GM23338 (cell line): ENCODE data around the gene TBX18. TPM values are rescaled to one million over a fixed set of nuclear protein-coding genes. Genes with fewer than 3 reads are reported as not detected.

Experiments
- ATAC-seq: fragments of 200-7000 bp; cut with Tn5 transposase; 3 replicates; pipeline ENCODE4 v1.9.1; 2020
- DNase-seq: peaks from one replicate; pipeline ENCODE4 v3.0.0-alpha.2; 2015; ENCODE audit warnings: low spot score
- H2AFZ ChIP-seq: fragments of 200-600 bp; sonication (generic); 2 replicates; pipeline ENCODE4 v1.8.0; 2016; ENCODE audit warnings: antibody characterized with exemption, mild to moderate bottlenecking, moderate library complexity
- H3F3A ChIP-seq: fragments of 200-600 bp; sonication (generic); replicated peaks from 2 replicates; pipeline ENCODE4 v1.8.0; 2017; ENCODE audit warnings: antibody characterized with exemption, mixed run types, low read depth
- H3K27ac ChIP-seq: fragments of 200-600 bp; sonication (generic); 2 replicates; pipeline ENCODE4 v1.6.1; 2016; ENCODE audit warnings: low read depth
- H3K27me3 ChIP-seq: fragments of 200-600 bp; sonication (generic); 2 replicates; pipeline ENCODE4 v1.8.0; 2016; ENCODE audit warnings: mild to moderate bottlenecking, mixed run types, moderate library complexity; ENCODE audit not compliant: insufficient read depth
- H3K36me3 ChIP-seq: fragments of 200-600 bp; sonication (generic); 2 replicates; pipeline ENCODE4 v1.8.0; 2016; ENCODE audit warnings: mild to moderate bottlenecking; ENCODE audit not compliant: insufficient read depth
- H3K4me1 ChIP-seq: fragments of 200-600 bp; sonication (generic); 2 replicates; pipeline ENCODE4 v1.8.0; 2016; ENCODE audit warnings: mild to moderate bottlenecking, moderate library complexity; ENCODE audit not compliant: insufficient read depth
- H3K4me2 ChIP-seq: fragments of 200-600 bp; sonication (generic); 2 replicates; pipeline ENCODE4 v1.7.1; 2017; ENCODE audit warnings: mixed run types
- H3K4me3 ChIP-seq: fragments of 200-600 bp; sonication (generic); 2 replicates; pipeline ENCODE4 v1.6.1; 2016; ENCODE audit warnings: mixed run types
- H3K79me2 ChIP-seq: fragments of 200-600 bp; sonication (generic); replicated peaks from 2 replicates; pipeline ENCODE4 v1.8.0; 2017; ENCODE audit warnings: mild to moderate bottlenecking; ENCODE audit not compliant: insufficient read depth
- H3K9me2 ChIP-seq: fragments of 200-600 bp; sonication (generic); 2 replicates; pipeline ENCODE4 v1.8.0; 2017; ENCODE audit not compliant: insufficient read depth
- H4K20me1 ChIP-seq: fragments of 200-600 bp; sonication (generic); replicated peaks from 2 replicates; pipeline ENCODE4 v1.8.0; 2017; ENCODE audit warnings: mild to moderate bottlenecking; ENCODE audit not compliant: insufficient read depth
- H3K27ac Mint-ChIP-seq: 2 replicates; pipeline ENCODE4 v1.8.0; 2020; ENCODE audit warnings: inconsistent platforms, mild to moderate bottlenecking, moderate library complexity, mixed read lengths
- H3K27me3 Mint-ChIP-seq: 3 replicates; pipeline ENCODE4 v1.8.0; 2022; ENCODE audit warnings: low read depth, mild to moderate bottlenecking, moderate library complexity, mixed read lengths, inconsistent platforms; ENCODE audit not compliant: insufficient read depth, poor library complexity
- H3K36me3 Mint-ChIP-seq: 3 replicates; pipeline ENCODE4 v1.8.0; 2021; ENCODE audit warnings: low read depth, mild to moderate bottlenecking, inconsistent platforms, moderate library complexity, mixed read lengths
- H3K4me1 Mint-ChIP-seq: 3 replicates; pipeline ENCODE4 v1.8.0; 2020; ENCODE audit warnings: mild to moderate bottlenecking, inconsistent platforms, mixed read lengths
- H3K4me3 Mint-ChIP-seq: 3 replicates; pipeline ENCODE4 v1.8.0; 2021; ENCODE audit warnings: moderate library complexity, mild to moderate bottlenecking, inconsistent platforms, mixed read lengths
- H3K9me3 Mint-ChIP-seq: 3 replicates; pipeline ENCODE4 v1.8.0; 2020; ENCODE audit warnings: moderate library complexity, mild to moderate bottlenecking, inconsistent platforms, mixed read lengths
- CREB1 ChIP-seq: fragments of 250-450 bp; sonication (Bioruptor Pico); IDR thresholded peaks from 2 replicates; pipeline ENCODE4 v1.5.0; 2020; ENCODE audit warnings: low read depth, mild to moderate bottlenecking, moderate library complexity
- CTCF ChIP-seq, 2 experiments: fragments of 200-600 bp in 1 of 2; sonication (generic) in 1 of 2; conservative IDR thresholded peaks; 2 replicates each; pipeline versions ENCODE4 v1.5.1 to v1.6.1; 2016 to 2017; ENCODE audit warnings: antibody characterized with exemption in 2 of 2, low read depth in 2 of 2, mild to moderate bottlenecking in 2 of 2, moderate library complexity in 1 of 2
- ETS1 ChIP-seq: IDR thresholded peaks from 2 replicates; pipeline ENCODE4 v1.6.1; 2016; ENCODE audit warnings: antibody characterized with exemption
- EZH2 ChIP-seq: fragments of 200-600 bp; sonication (generic); IDR thresholded peaks from one replicate; pipeline ENCODE4 v1.8.0; 2017; ENCODE audit warnings: antibody characterized with exemption, mild to moderate bottlenecking, low read depth; ENCODE audit not compliant: unreplicated experiment
- EZH2phosphoT487 ChIP-seq: fragments of 200-600 bp; sonication (generic); IDR thresholded peaks from one replicate; pipeline ENCODE4 v1.8.1; 2018; ENCODE audit warnings: antibody characterized with exemption; ENCODE audit not compliant: unreplicated experiment
- JUNB ChIP-seq: IDR thresholded peaks from one replicate; pipeline ENCODE4 v1.6.1; 2016; ENCODE audit warnings: antibody characterized with exemption; ENCODE audit not compliant: unreplicated experiment
- NANOG ChIP-seq: IDR thresholded peaks from 2 replicates; pipeline ENCODE4 v1.6.1; 2016; ENCODE audit warnings: antibody characterized with exemption, borderline replicate concordance
- POLR2AphosphoS5 ChIP-seq: IDR thresholded peaks from 2 replicates; pipeline ENCODE4 v1.6.1; 2016; ENCODE audit warnings: antibody characterized with exemption, low read depth
- STAT1 ChIP-seq: IDR thresholded peaks from one replicate; pipeline ENCODE4 v1.6.1; 2016; ENCODE audit warnings: antibody characterized with exemption; ENCODE audit not compliant: unreplicated experiment
- ZNF114 ChIP-seq: fragments of 250-450 bp; sonication (Bioruptor Pico); IDR thresholded peaks from 2 replicates; pipeline ENCODE4 v1.5.0; 2020; ENCODE audit warnings: mild to moderate bottlenecking, moderate library complexity
- ZNF462 ChIP-seq: fragments of 250-450 bp; sonication (Bioruptor Pico); IDR thresholded peaks from 2 replicates; pipeline ENCODE4 v1.5.0; 2020; ENCODE audit warnings: mild to moderate bottlenecking, moderate library complexity
- polyA plus RNA-seq: library from polyadenylated mRNA; unstranded; fragments of >200 nt; fragmentation: Nextera tagmentation; extraction: Ambion mirVana; gene quantifications from 2 replicates; pipeline ENCODE4 v1.2.1, GENCODE V29; 2016
- total RNA-seq: library from RNA; depleted of rRNA; stranded (reverse); fragments of >200 nt; shearing (Covaris generic); gene quantifications from 2 replicates; pipeline ENCODE4 v1.2.3, GENCODE V29; 2014

TBX18 gene
- total and polyA plus RNA-seq, 2 experiments from 2014 or later: 0.03 TPM; not detected in 1

GRCh38 chr6:84665401-84665800 is 99.0 kb downstream of the TBX18 start:
- Histone ChIP-seq H3K36me3 (no peaks in the 10 kb centered on the region), H3F3A (no peaks in the 10 kb centered on the region), H3K79me2 (no peaks in the 10 kb centered on the region), H3K4me1 (no peaks in the 10 kb centered on the region), H2AFZ (no peak overlapping the region; the same call in 1 of the 2 replicates), H3K27ac (no peak overlapping the region), H3K4me3 (no peak overlapping the region), H3K9me2 (no peaks in the 10 kb centered on the region), H3K4me2 (no peak overlapping the region), H3K27me3 (no peaks in the 10 kb centered on the region), H4K20me1 (no peaks in the 10 kb centered on the region)
- H3K27me3 Mint-ChIP-seq: no peaks in the 10 kb centered on the region
- H3K36me3 Mint-ChIP-seq: no peaks in the 10 kb centered on the region
- ATAC-seq (no peak), DNase-seq (no peak)
- no peaks in the 10 kb centered on the region for H3K9me3 Mint-ChIP-seq
- no peak for TF ChIP-seq JUNB
- no peak overlapping the region for H3K27ac Mint-ChIP-seq
- H3K4me3 Mint-ChIP-seq: no peak overlapping the region
- peaks cover 2% of the 10 kb centered on the region; the same call in 1 of the 3 replicates for H3K4me1 Mint-ChIP-seq

GRCh38 chr6:84663866-84664265 is 100.5 kb downstream of the TBX18 start:
- Histone ChIP-seq H3K36me3 (no peaks in the 10 kb centered on the region), H3K4me1 (no peaks in the 10 kb centered on the region), H4K20me1 (no peaks in the 10 kb centered on the region), H3K4me3 (no peak overlapping the region), H2AFZ (no peak overlapping the region), H3F3A (no peaks in the 10 kb centered on the region), H3K27me3 (no peaks in the 10 kb centered on the region), H3K79me2 (no peaks in the 10 kb centered on the region), H3K4me2 (no peak overlapping the region), H3K27ac (no peak overlapping the region), H3K9me2 (no peaks in the 10 kb centered on the region)
- no peak for ATAC-seq
- Mint-ChIP-seq H3K4me1 (peaks cover 2% of the 10 kb centered on the region; the same call in 1 of the 3 replicates), H3K36me3 (no peaks in the 10 kb centered on the region), H3K27me3 (no peaks in the 10 kb centered on the region), H3K27ac (no peak overlapping the region), H3K9me3 (no peaks in the 10 kb centered on the region), H3K4me3 (no peak overlapping the region)
- DNase-seq: no peak
- TF ChIP-seq CTCF (conservative IDR thresholded peaks at IDR 0.05; ENCODE audit: low read depth in 2 of 2): no peak
- no peak for TF ChIP-seq EZH2
- no peak for TF ChIP-seq JUNB
- no peak for TF ChIP-seq ZNF114
- no peak for TF ChIP-seq EZH2phosphoT487
- TF ChIP-seq ZNF462 (CRISPR knock-in tag): no peak
- TF ChIP-seq ETS1: no peak
- TF ChIP-seq STAT1: no peak
- TF ChIP-seq CREB1: no peak
- TF ChIP-seq POLR2AphosphoS5: no peak
- no peak for TF ChIP-seq NANOG
